HG03064 (cell line): ENCODE results near the gene ATL3.
"Not testable (repeated sequence)": the region's sequence is repeated elsewhere in the genome, so short reads cannot be mapped to it uniquely, and the experiment has no call there.

Experiments used
- ATAC-seq: cut with Tn5 transposase; IDR thresholded peaks from one replicate; pipeline ENCODE4 v1.9.1; 2021; ENCODE audit warnings: low read depth; ENCODE audit not compliant: unreplicated experiment

The ATL3 gene

GRCh38 chr11:63598556-63598955 lies 72.6 kb downstream of the ATL3 start:
- no peak for ATAC-seq

GRCh38 chr11:63595296-63595695 lies 75.9 kb downstream of the ATL3 start:
- no peak for ATAC-seq

- no peak for ATAC-seq
These were observed 78.2 kb downstream of the ATL3 start for GRCh38 chr11:63592975-63593395.

GRCh38 chr11:63590024-63590788 lies 81.0 kb downstream of the ATL3 start:
- ATAC-seq, result no peak

GRCh38 chr11:63589000-63589399 lies 82.2 kb downstream of the ATL3 start:
- no peak for ATAC-seq

- ATAC-seq, result no peak
These were observed 84.6 kb downstream of the ATL3 start for GRCh38 chr11:63586451-63587166.

- no peak for ATAC-seq
These were observed 87.9 kb downstream of the ATL3 start for GRCh38 chr11:63583357-63583677.

GRCh38 chr11:63581224-63581623 lies 90.0 kb downstream of the ATL3 start:
- ATAC-seq, result not testable (repeated sequence)

- not testable (repeated sequence) for ATAC-seq
These were observed 92.3 kb downstream of the ATL3 start for GRCh38 chr11:63578882-63579281.

GRCh38 chr11:63574856-63575602 lies 96.1 kb downstream of the ATL3 start:
- no peak for ATAC-seq
